Mucosa of stomach (tissue), 1 donor: ENCODE results near the gene LAMB1.
A peak's percentile ranks its signal among the peaks of the same experiment; 100 is the strongest.
"Not testable (repeated sequence)": the region's sequence is repeated elsewhere in the genome, so short reads cannot be mapped to it uniquely, and the experiment has no call there.

Source experiments
- H3K27me3 ChIP-seq: one replicate; pipeline ENCODE4 v1.7.0; 2013; ENCODE audit warnings: mild to moderate bottlenecking, low read length; ENCODE audit not compliant: control insufficient read depth, insufficient read depth
- H3K36me3 ChIP-seq: one replicate; pipeline ENCODE4 v1.7.0; 2013; ENCODE audit warnings: low read length; ENCODE audit not compliant: control insufficient read depth, insufficient read depth
- H3K4me1 ChIP-seq: one replicate; pipeline ENCODE4 v1.7.0; 2013; ENCODE audit warnings: mild to moderate bottlenecking, low read length; ENCODE audit not compliant: control insufficient read depth, insufficient read depth
- H3K4me3 ChIP-seq: one replicate; pipeline ENCODE4 v1.7.0; 2013; ENCODE audit warnings: low read length
- H3K9ac ChIP-seq: one replicate; pipeline ENCODE4 v1.7.0; 2013; ENCODE audit warnings: mild to moderate bottlenecking, low read length, moderate library complexity
- H3K9me3 ChIP-seq: one replicate; pipeline ENCODE4 v1.7.0; 2013; ENCODE audit warnings: mild to moderate bottlenecking, low read length, moderate library complexity; ENCODE audit not compliant: control insufficient read depth
- donor health status: Pancreatic carcinoma.

The LAMB1 gene

GRCh38 chr7:107914831-107915230, 88.1 kb downstream of the LAMB1 start:
- Histone ChIP-seq H3K4me3 (no peak overlapping the region), H3K9me3 (no peaks in the 10 kb centered on the region), H3K27me3 (no peaks in the 10 kb centered on the region), H3K36me3 (peaks cover 9% of the 10 kb centered on the region), H3K4me1 (no peaks in the 10 kb centered on the region), H3K9ac (no peak overlapping the region)

GRCh38 chr7:107913851-107914250, 89.1 kb downstream of the LAMB1 start:
- Histone ChIP-seq H3K9ac (no peak overlapping the region), H3K27me3 (no peaks in the 10 kb centered on the region), H3K9me3 (no peaks in the 10 kb centered on the region), H3K4me3 (no peak overlapping the region), H3K4me1 (no peaks in the 10 kb centered on the region), H3K36me3 (peaks cover 9% of the 10 kb centered on the region)

GRCh38 chr7:107911981-107912380, 91.0 kb downstream of the LAMB1 start:
- peaks cover 9% of the 10 kb centered on the region for H3K36me3 ChIP-seq
- no peaks in the 10 kb centered on the region for H3K27me3 ChIP-seq

GRCh38 chr7:107909445-107909844, 93.5 kb downstream of the LAMB1 start:
- no peaks in the 10 kb centered on the region for H3K27me3 ChIP-seq
- no peaks in the 10 kb centered on the region for H3K4me1 ChIP-seq
- H3K9ac ChIP-seq = no peak overlapping the region
- no peak overlapping the region for H3K4me3 ChIP-seq
- no peaks in the 10 kb centered on the region for H3K9me3 ChIP-seq
- H3K36me3 ChIP-seq = peaks cover 9% of the 10 kb centered on the region

More at GRCh38 chr7:107911981-107912380, 91.0 kb downstream of the LAMB1 start:
- Histone ChIP-seq H3K9me3 (no peaks in the 10 kb centered on the region), H3K4me3 (no peak overlapping the region), H3K9ac (no peak overlapping the region), H3K4me1 (no peaks in the 10 kb centered on the region)

GRCh38 chr7:107907790-107908189, 95.2 kb downstream of the LAMB1 start:
- H3K27me3 ChIP-seq = no peaks in the 10 kb centered on the region
- no peak overlapping the region for H3K4me3 ChIP-seq
- H3K4me1 ChIP-seq = no peaks in the 10 kb centered on the region
- no peaks in the 10 kb centered on the region for H3K9me3 ChIP-seq
- no peak overlapping the region for H3K9ac ChIP-seq
- peaks cover 9% of the 10 kb centered on the region for H3K36me3 ChIP-seq

- Histone ChIP-seq H3K9ac (no peak overlapping the region), H3K27me3 (no peaks in the 10 kb centered on the region), H3K36me3 (no peaks in the 10 kb centered on the region), H3K4me3 (no peak overlapping the region), H3K4me1 (no peaks in the 10 kb centered on the region), H3K9me3 (no peaks in the 10 kb centered on the region)
These were observed 100.6 kb downstream of the LAMB1 start for GRCh38 chr7:107902381-107902780.

- Histone ChIP-seq H3K36me3 (no peaks in the 10 kb centered on the region), H3K27me3 (no peaks in the 10 kb centered on the region), H3K4me3 (no peak overlapping the region), H3K4me1 (no peaks in the 10 kb centered on the region), H3K9ac (no peak overlapping the region), H3K9me3 (no peaks in the 10 kb centered on the region)
These were observed 102.4 kb downstream of the LAMB1 start for GRCh38 chr7:107900496-107901015.

- H3K9ac ChIP-seq = no peak overlapping the region
- H3K27me3 ChIP-seq = no peaks in the 10 kb centered on the region
- no peaks in the 10 kb centered on the region for H3K4me1 ChIP-seq
- no peak overlapping the region for H3K4me3 ChIP-seq
- no peaks in the 10 kb centered on the region for H3K9me3 ChIP-seq
- H3K36me3 ChIP-seq = no peaks in the 10 kb centered on the region
These were observed 103.9 kb downstream of the LAMB1 start for GRCh38 chr7:107898997-107899594.

GRCh38 chr7:107892367-107892741, 110.6 kb downstream of the LAMB1 start:
- H3K9me3 ChIP-seq, H3K27me3 ChIP-seq, H3K4me3 ChIP-seq, H3K9ac ChIP-seq, H3K36me3 ChIP-seq: not testable (repeated sequence)
- peaks cover 11% of the 10 kb centered on the region for H3K4me1 ChIP-seq

GRCh38 chr7:107891636-107892366, 111.2 kb downstream of the LAMB1 start:
- Histone ChIP-seq H3K27me3 (no peaks in the 10 kb centered on the region), H3K36me3 (no peaks in the 10 kb centered on the region), H3K4me3 (peak overlapping the region; percentile 71), H3K9me3 (no peaks in the 10 kb centered on the region), H3K9ac (peak overlapping the region; percentile 78), H3K4me1 (peaks cover 11% of the 10 kb centered on the region)

- no peaks in the 10 kb centered on the region for H3K9me3 ChIP-seq
- H3K4me3 ChIP-seq = peak within 1 kb of the TSS; percentile 71
- peak within 1 kb of the TSS; percentile 78 for H3K9ac ChIP-seq
- peaks cover 11% of the 10 kb centered on the region for H3K4me1 ChIP-seq
- no peaks in the 10 kb centered on the region for H3K27me3 ChIP-seq
- H3K36me3 ChIP-seq = no peaks in the 10 kb centered on the region
These were observed 111.9 kb downstream of the LAMB1 start, which contains the start of gene DLD for GRCh38 chr7:107890962-107891635. Gene DLD (plus strand): TSS chr7:107891183. CDS start chr7:107891251, 68 bp downstream.

- H3K4me1 ChIP-seq = peaks cover 11% of the 10 kb centered on the region
- H3K9me3 ChIP-seq = no peaks in the 10 kb centered on the region
- no peaks in the 10 kb centered on the region for H3K36me3 ChIP-seq
- no peaks in the 10 kb centered on the region for H3K27me3 ChIP-seq
- peak overlapping the region; percentile 78 for H3K9ac ChIP-seq
- peak overlapping the region; percentile 71 for H3K4me3 ChIP-seq
These were observed 112.4 kb downstream of the LAMB1 start for GRCh38 chr7:107890493-107890961.
